Central memory CD8-positive, alpha-beta T cell (primary cell): Measurements from ENCODE around the gene DPF3.
A peak's percentile ranks its signal among the peaks of the same experiment; 100 is the strongest.

Experiments used
- ATAC-seq: fragments of 150-1000 bp; cut with Tn5 transposase; replicated peaks from 2 replicates; pipeline ENCODE4 v1.10.0; 2022; ENCODE audit warnings: mild to moderate bottlenecking, moderate FRiP score, moderate number of reproducible peaks; ENCODE audit not compliant: poor library complexity, severe bottlenecking; ENCODE audit errors: extremely low read depth
- DNase-seq, 2 donors: peaks; one replicate each; pipeline ENCODE4 v3.0.0; 2021; ENCODE audit warnings: low spot score in 2 of 2
- H3K27ac Mint-ChIP-seq: one replicate; pipeline ENCODE4 v1.8.0; 2022; ENCODE audit warnings: low read depth, mild to moderate bottlenecking, moderate library complexity, mixed read lengths
- H3K27me3 Mint-ChIP-seq: one replicate; pipeline ENCODE4 v1.8.0; 2022; ENCODE audit warnings: mixed read lengths
- H3K36me3 Mint-ChIP-seq: one replicate; pipeline ENCODE4 v1.8.0; 2022; ENCODE audit warnings: mild to moderate bottlenecking, moderate library complexity, mixed read lengths; ENCODE audit not compliant: insufficient read depth
- H3K4me1 Mint-ChIP-seq: one replicate; pipeline ENCODE4 v1.8.0; 2022; ENCODE audit warnings: mixed read lengths
- H3K4me3 Mint-ChIP-seq: one replicate; pipeline ENCODE4 v1.8.0; 2022; ENCODE audit warnings: mild to moderate bottlenecking, moderate library complexity, mixed read lengths
- H3K9me3 Mint-ChIP-seq: one replicate; pipeline ENCODE4 v1.8.0; 2022; ENCODE audit warnings: mixed read lengths

DPF3 gene

DNA sequence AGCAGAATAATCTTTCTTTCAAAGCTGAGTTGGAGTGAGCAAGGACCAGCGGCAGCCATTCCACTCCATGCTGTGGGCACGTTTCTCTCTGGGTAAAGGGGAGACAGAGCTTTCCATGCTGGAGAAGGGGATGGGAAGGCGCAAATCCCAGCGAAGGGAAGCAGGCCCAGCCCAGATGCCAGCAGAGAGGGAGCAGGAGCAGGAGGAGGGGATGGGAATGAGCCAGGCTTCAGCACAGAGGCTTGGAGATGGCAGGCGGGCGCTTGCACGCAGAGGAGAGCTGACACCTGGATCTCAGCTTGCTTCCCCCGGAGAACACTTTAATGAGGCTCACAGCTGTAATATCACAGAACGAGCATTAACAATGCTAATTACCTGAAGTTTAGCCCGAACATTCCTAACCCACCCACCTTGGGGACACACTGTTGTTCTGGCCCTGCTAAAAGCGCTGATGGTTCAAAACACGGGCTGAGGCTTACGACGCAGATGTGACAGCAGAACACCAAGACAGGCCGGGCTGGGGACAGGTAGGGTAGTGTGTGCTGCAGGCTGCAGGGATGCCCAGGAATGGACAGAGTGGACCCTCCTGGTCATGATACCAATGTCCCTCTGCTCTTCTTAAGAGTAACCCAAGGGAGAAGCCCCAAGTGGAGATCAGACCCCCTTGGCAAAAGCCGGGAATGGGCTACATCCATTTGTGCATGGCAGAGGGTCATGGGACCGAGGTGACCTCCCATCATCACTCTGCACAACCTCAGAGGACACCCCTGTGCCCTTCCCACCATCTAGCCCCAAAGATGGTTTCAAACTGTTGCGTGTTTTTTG is 288.6 kb downstream of the DPF3 start:
- no peak for ATAC-seq
- Mint-ChIP-seq H3K27ac (no peak overlapping the region), H3K4me1 (peaks cover 4% of the 10 kb centered on the region), H3K4me3 (no peak overlapping the region), H3K9me3 (no peaks in the 10 kb centered on the region), H3K27me3 (peaks cover 68% of the 10 kb centered on the region), H3K36me3 (peaks cover under 1% of the 10 kb centered on the region)
- DNase-seq, result no peak

DNA sequence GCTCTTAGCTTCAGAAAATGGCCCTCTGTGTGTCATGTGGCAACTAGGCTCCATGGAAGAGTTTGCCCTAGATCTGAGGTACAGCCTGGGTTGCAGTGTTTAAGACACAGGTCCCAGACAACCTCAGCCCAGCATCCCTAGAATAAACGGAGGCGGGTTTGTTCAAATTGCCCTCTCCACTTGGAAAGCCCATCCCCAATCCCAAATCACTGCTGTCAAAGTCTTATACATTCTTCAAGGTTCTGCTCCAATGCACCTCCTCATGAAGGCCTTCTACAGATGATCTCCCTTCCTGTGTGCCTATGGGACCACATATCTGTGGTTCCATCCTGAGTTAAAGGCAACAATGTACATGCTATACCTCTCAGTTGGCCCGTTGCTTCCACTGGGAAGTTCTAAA is 289.8 kb downstream of the DPF3 start:
- peaks cover 1% of the 10 kb centered on the region for H3K36me3 Mint-ChIP-seq
- peaks cover 6% of the 10 kb centered on the region for H3K4me1 Mint-ChIP-seq
- peaks cover 66% of the 10 kb centered on the region for H3K27me3 Mint-ChIP-seq
- no peak overlapping the region for H3K27ac Mint-ChIP-seq
- DNase-seq, result no peak
- no peaks in the 10 kb centered on the region for H3K9me3 Mint-ChIP-seq
- no peak for ATAC-seq
- no peak overlapping the region for H3K4me3 Mint-ChIP-seq

DNA sequence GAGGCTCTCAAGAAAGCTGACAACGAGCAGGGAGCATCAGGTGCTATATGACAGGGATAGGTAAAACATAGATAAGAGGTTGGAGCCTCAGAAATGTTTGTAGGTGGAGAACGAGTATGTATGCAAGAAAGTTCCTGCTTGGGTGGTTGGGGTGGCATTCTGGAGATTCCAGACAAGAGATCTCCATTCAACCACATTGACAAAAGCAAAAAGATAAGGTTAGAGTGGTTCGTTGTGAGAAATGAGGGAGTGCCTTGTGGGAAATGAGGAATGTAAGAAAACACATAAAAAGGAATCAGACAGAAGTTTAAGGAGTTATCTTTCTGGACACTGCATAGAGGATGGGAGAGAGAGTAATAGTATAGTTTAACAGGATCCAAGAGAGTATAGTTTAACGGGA is 290.3 kb downstream of the DPF3 start:
- DNase-seq, result no peak
- peaks cover 61% of the 10 kb centered on the region for H3K27me3 Mint-ChIP-seq
- H3K4me1 Mint-ChIP-seq, result peaks cover 6% of the 10 kb centered on the region
- H3K27ac Mint-ChIP-seq, result no peak overlapping the region
- H3K9me3 Mint-ChIP-seq, result no peaks in the 10 kb centered on the region
- H3K4me3 Mint-ChIP-seq, result no peak overlapping the region
- H3K36me3 Mint-ChIP-seq, result peaks cover 1% of the 10 kb centered on the region
- ATAC-seq, result no peak

DNA sequence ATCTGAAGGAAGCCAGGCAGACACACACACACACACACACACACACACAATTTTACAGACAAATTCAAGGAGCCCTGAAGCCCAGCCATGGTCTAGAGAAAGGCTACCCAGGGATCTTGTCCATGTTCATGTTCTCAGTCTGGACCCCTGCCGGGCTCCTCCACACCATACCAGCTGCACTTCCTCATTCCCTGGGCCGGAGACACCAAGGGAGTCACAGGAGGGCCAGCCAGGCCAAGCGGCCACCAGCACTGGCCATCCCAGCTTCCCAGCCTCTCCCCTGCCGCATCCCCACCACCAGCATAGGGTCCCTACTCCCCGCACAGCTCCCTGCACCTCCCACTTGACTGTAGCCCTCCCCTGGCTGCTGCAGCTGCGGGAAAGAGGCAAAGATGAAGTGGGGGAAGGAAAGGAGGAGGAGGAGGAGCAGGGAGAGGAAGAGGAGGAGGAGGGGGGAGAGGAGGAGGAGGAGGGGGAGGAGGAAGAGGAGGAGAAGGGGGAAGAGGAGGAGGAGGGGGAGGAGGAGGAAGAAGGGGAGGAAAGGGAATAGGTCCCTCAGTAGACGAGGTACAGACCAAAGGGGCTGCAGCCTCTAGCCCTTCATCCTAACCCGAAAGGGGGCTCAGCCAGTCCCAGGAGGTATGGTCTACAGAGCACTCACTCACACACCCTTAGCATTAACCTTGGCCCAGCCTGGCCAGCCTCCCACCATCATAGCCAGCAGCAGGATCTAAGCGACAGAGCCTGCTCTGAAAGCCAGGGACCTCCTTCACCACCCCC is 293.2 kb downstream of the DPF3 start:
- Mint-ChIP-seq H3K9me3 (no peaks in the 10 kb centered on the region), H3K27me3 (peaks cover 72% of the 10 kb centered on the region), H3K4me3 (no peak overlapping the region), H3K4me1 (peaks cover 13% of the 10 kb centered on the region), H3K27ac (no peak overlapping the region), H3K36me3 (peaks cover 4% of the 10 kb centered on the region)
- ATAC-seq, result no peak
- DNase-seq, result no peak

DNA sequence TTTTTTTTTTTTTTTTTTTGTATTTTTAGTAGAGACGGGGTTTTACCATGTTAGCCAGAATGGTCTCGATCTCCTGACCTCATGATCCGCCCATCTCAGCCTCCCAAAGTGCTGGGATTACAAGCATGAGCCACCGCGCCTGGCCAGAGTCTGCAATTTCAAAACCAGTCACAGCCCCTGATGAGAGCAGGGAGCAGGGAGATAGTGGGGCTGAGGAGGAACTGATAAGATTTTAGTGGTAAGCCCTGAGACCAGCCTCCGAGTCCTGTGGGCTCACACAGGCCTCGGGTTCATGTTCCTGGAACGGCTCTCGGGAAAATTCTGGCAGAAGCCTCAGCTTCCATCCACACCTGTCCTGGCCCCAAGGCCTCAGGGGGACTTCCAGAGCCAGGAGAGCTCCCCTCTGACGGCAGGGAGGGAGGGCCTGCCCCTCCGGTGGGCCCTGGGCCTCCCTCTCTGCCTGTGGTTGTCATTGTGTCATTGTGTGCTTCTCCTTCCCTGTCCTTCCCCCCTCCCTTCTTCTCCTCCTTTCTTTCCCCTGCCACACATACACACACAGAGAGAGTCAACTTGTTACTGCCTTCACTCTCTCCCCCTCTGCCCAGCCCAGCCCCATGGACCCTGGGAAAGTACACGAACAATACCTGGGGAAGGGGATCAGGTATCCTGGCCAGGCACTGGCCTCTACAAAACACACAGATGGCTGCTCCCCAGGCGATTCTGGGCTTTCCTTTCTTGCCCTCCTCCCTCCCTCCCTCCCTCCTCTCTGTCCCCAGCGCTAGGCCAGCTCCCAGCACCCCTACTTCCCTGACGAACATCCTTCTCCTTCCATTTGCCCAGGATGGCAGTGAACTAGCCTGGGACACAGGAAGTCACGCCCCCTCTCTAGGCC is 294.1 kb downstream of the DPF3 start:
- DNase-seq (no peak), ATAC-seq (no peak)
- peaks cover 22% of the 10 kb centered on the region for H3K4me1 Mint-ChIP-seq
- H3K36me3 Mint-ChIP-seq, result peaks cover 4% of the 10 kb centered on the region
- H3K9me3 Mint-ChIP-seq, result no peaks in the 10 kb centered on the region
- no peak overlapping the region for H3K4me3 Mint-ChIP-seq
- no peak overlapping the region for H3K27ac Mint-ChIP-seq
- H3K27me3 Mint-ChIP-seq, result peaks cover 72% of the 10 kb centered on the region

DNA sequence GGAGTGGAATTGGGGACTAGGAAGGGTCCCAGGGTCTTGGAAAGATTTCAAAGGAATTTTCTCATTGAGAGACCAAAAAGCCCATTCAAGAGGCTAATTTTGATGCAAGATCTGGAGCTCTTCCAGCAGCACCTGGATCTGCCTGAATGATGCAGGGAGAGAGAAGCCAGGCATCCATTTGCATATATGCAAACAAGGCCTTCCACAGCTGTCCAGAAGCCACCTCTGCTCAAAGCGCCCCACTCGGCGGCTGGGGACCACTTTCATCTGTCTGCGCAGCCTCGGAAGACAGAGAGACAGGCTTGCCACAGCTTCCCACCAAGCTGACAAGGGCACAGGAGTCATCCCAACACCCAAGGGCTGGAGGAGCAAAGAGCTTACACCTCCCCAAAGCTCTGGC is 295.6 kb downstream of the DPF3 start:
- DNase-seq (no peak), ATAC-seq (no peak)
- Mint-ChIP-seq H3K4me1 (peaks cover 35% of the 10 kb centered on the region), H3K9me3 (no peaks in the 10 kb centered on the region), H3K4me3 (no peak overlapping the region), H3K27me3 (peaks cover 56% of the 10 kb centered on the region), H3K27ac (no peak overlapping the region), H3K36me3 (peaks cover 4% of the 10 kb centered on the region)

DNA sequence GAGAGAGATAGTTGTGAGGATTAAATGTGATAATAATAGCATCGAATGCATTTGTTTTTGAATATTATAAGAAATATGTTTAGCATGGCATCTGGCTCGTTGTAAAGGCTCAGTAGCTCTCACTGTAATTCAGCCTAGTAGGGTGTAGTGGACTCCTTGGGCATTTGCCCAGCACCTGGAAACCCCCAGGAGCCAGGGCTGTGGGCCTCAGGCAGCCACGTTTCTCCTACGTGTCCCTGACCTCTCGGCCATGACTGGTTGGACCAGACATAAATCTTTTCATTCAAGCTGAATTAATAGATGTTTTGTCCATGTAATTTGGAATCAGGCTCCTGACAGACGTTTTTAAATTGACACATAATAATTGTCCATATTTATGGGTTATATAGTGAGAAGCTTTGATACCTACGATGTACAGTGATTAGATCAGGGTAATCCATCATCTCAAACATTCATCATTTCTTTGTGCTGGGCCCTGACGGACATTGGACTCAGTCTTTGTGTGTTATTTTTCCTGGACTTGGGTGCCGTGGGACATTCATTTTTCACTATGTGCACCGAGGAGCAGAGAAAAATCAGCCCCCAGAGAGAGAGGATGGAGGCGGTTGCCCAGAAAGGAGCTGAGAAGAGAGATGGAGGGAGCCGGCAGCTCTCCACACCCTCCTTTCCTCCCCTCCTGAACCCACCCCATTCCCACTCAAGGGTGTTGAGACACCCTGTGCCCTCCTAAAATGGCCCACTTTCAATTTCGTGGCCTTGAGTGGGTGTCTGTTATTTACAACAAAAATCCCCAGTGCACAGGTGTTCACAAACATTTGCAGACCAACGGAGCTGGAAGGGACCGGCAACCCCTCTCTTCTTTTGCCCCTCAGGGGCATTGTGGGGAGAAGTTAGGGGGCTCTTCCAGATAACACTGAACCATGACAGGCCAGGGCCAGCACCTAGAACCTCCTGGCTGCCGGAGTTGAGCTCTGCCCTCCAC is 296.4 kb downstream of the DPF3 start:
- ATAC-seq (no peak), DNase-seq (no peak)
- Mint-ChIP-seq H3K9me3 (no peaks in the 10 kb centered on the region), H3K27ac (no peak overlapping the region), H3K36me3 (peaks cover 4% of the 10 kb centered on the region), H3K4me1 (peaks cover 43% of the 10 kb centered on the region), H3K4me3 (no peak overlapping the region), H3K27me3 (peaks cover 61% of the 10 kb centered on the region)

DNA sequence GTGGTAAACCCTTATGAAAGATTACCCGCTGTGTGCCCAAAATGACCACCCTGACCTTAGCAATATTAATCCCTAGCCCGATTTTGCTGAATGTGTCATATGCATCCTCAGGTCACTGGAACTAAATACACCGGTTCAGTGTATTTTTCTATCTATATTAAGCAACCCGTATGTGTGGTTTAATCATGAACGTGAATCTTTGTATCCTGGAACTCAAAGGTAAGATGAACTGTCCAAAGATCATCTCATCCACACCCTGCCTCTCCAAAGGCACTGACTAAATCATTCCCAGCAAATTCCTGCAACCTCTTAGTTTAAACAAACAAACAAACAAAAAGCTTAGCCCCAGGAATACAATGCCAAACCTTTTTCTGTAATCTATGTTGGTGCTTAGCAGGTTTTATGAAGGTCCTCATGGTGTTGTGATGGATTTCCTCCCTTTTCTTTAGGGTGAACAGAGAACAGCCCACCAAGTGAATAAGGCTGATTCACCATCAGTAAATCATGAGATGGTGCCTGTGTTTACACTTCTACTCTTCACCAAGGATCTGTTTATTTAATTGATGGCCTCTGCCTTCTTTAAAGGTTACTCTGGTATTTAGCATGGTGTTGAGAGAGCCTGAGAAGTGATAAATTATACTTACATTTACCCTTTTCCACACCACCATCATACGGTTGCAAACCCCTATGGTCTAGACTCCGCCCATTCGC is 298.6 kb downstream of the DPF3 start:
- no peaks in the 10 kb centered on the region for H3K9me3 Mint-ChIP-seq
- H3K4me3 Mint-ChIP-seq, result no peak overlapping the region
- H3K27me3 Mint-ChIP-seq, result peaks cover 56% of the 10 kb centered on the region
- no peak overlapping the region for H3K27ac Mint-ChIP-seq
- ATAC-seq (no peak), DNase-seq (no peak)
- H3K36me3 Mint-ChIP-seq, result peaks cover 4% of the 10 kb centered on the region
- peaks cover 56% of the 10 kb centered on the region for H3K4me1 Mint-ChIP-seq

DNA sequence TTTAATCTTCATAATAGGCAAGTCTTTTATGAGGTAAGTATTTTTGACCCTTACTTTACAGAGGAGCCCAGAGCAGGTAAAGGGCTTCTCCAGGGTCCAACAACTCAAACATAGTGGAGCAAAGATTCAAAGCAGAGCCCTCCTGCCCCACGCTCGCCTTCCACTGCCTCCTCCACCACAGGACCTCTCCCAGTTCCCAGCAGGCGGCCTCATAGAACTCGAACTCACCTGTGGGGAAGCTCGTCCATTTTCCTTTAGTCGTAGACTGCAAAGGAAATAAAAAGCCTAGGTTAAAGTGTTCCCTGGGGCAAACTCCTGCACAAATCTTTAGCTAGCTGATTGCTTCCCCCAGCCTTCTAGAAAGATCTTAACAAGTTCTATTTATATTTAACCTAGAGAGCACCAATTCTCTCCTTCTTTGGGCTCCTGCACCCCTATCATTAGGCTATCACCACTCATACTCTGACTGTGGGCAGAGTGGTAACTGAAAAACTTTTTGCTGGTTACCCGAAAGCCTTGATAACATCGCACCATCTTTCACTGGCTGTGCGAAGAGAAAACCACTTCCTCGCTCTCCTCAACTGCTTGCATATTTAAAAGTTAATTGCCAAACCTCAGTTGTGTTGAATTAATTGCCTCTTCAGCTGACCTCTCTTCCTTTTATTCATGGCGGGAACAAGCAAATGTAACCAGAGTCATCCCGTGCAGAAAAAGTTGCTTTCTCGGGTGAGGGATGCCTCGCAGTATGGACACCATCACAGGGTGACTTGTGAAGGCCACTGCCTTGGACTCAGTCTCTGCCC is 299.6 kb downstream of the DPF3 start:
- Mint-ChIP-seq H3K27me3 (peaks cover 55% of the 10 kb centered on the region), H3K9me3 (no peaks in the 10 kb centered on the region), H3K36me3 (peaks cover 3% of the 10 kb centered on the region), H3K27ac (no peak overlapping the region), H3K4me1 (peaks cover 62% of the 10 kb centered on the region), H3K4me3 (peak overlapping the region; percentile 53)
- DNase-seq (peak; percentile 19 to 53), ATAC-seq (peak; percentile 97)

DNA sequence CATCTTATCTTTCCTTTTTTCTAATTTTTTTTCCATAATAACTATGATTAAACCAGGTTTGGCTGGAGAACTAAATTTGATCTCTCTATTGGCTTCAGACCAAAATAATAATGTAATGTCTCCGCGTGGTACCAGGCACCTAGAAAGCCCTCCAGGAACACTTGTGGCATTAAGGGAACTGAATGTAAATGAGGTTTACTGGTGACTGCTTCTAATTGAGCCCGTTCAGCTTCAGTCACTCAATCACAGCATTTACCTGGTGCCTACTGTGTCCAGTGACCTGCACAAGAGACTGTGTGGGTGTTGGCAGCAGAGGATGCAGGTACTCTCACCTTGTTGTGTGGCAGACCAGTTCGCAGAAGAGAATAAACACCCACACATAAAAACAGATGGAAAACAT is 302.5 kb downstream of the DPF3 start:
- ATAC-seq, result no peak
- Mint-ChIP-seq H3K27me3 (peaks cover 66% of the 10 kb centered on the region), H3K4me3 (no peak overlapping the region), H3K36me3 (peaks cover 3% of the 10 kb centered on the region), H3K9me3 (no peaks in the 10 kb centered on the region), H3K4me1 (peaks cover 61% of the 10 kb centered on the region), H3K27ac (no peak overlapping the region)
- no peak for DNase-seq

DNA sequence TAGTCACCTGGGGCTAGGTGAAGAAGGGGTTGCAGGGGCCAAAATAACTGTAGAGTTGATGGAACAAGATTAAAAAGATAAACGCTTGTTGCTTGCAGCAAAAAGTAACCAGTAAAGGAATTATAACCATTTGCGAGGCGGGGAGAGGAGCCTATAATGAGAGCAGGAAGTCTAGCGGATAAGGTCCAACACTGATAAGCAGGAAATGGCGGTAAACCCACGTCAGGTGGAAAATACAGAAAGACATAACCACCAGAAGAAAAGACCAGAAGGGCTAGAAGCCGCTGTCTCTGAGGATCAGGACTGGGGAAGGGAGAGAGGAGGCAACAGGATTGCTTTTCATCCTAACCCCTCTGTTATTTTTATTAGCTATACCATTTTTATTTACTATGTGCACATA is 303.3 kb downstream of the DPF3 start:
- ATAC-seq (no peak), DNase-seq (no peak)
- Mint-ChIP-seq H3K27ac (no peak overlapping the region), H3K4me1 (peaks cover 53% of the 10 kb centered on the region), H3K4me3 (peak overlapping the region; percentile 10), H3K9me3 (no peaks in the 10 kb centered on the region), H3K36me3 (no peaks in the 10 kb centered on the region), H3K27me3 (peaks cover 66% of the 10 kb centered on the region)
